ENCODE data around the gene ATXN1.

- TF ChIP-seq EP300 (IDR thresholded peaks at IDR 0.05) (no peak), CTCF (IDR thresholded peaks at IDR 0.05) (no peak)
Measured at GRCh38 chr6:16498957-16499356, 262.3 kb downstream of the ATXN1 start.
